AG04449 (cell line): ENCODE data around the gene FAHD1.

Source experiments
- CTCF ChIA-PET: fragments of 350-600 bp; formaldehyde crosslinking; extraction: SDS; loops from one replicate; lab custom pipeline; 2021; ENCODE audit warnings: antibody characterized with exemption; lab: Yijun Ruan, JAX
- POLR2A ChIA-PET: fragments of 400-600, 350-600 bp; formaldehyde crosslinking; extraction: SDS; loops from one replicate; lab custom pipeline; 2020; ENCODE audit warnings: antibody characterized with exemption, inconsistent platforms; lab: Yijun Ruan, JAX
- DNase-seq: peaks from one replicate; pipeline ENCODE4 v3.0.0-alpha.2; 2010; ENCODE audit warnings: low read depth, low spot score
- H3K4me3 ChIP-seq: 2 replicates; pipeline ENCODE4 v1.5.1; 2011; ENCODE audit warnings: low read depth, mild to moderate bottlenecking, control low read depth, low read length
- CTCF ChIP-seq: IDR thresholded peaks from one replicate; pipeline ENCODE4 v1.5.1; 2011; ENCODE audit warnings: mild to moderate bottlenecking, moderate library complexity, low read length, control low read depth, inconsistent platforms; ENCODE audit not compliant: insufficient read depth; ENCODE audit errors: missing control alignments

Gene FAHD1

GRCh38 chr16:1818873-1819525 lies 8.0 kb upstream of the FAHD1 start:
- no peak for DNase-seq
- TF ChIP-seq CTCF, result no peak
- ChIA-PET CTCF (no interaction called here), POLR2A (no interaction called here)
- H3K4me3 ChIP-seq, result no peak overlapping the region

- DNase-seq, result no peak
- ChIA-PET POLR2A (no interaction called here), CTCF (no interaction called here)
- no peak overlapping the region for H3K4me3 ChIP-seq
- TF ChIP-seq CTCF, result no peak
These were observed 7.4 kb upstream of the FAHD1 start for GRCh38 chr16:1819611-1820010.

GRCh38 chr16:1820096-1820945 lies 6.7 kb upstream of the FAHD1 start:
- ChIA-PET POLR2A (no interaction called here), CTCF (no interaction called here)
- no peak for TF ChIP-seq CTCF
- no peak overlapping the region for H3K4me3 ChIP-seq
- DNase-seq, result no peak

DNA sequence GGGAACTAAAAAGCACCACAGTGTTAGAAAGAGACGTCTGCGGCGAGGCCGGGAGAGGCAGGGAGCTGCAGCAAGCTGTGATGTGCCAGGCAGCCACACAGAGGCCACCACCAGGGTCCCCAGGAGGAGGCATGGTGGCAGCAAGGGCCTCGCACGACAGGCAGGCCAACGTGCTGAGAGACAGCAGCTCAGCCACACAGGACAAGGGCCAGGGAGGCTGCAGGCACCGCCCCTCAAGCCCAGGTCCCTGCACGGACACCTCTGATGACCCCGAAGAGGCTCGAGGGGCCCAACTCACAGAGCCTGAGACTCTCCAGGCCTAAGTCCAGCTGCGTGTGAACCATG lies 6.1 kb upstream of the FAHD1 start:
- no peak overlapping the region for H3K4me3 ChIP-seq
- CTCF ChIA-PET, result no interaction called here
- POLR2A ChIA-PET, result no interaction called here
- no peak for TF ChIP-seq CTCF
- DNase-seq, result no peak

GRCh38 chr16:1821861-1822611 lies 5.0 kb upstream of the FAHD1 start:
- POLR2A ChIA-PET, result no interaction called here
- H3K4me3 ChIP-seq, result no peak overlapping the region
- no peak for DNase-seq
- CTCF ChIA-PET, result interaction anchor here (0.7 kb wide), 1 partner anchor 39 kb away, joined by 3 read pairs; the partner anchor contains the start of genes NUBP2 and SPSB3
- no peak for TF ChIP-seq CTCF

DNA sequence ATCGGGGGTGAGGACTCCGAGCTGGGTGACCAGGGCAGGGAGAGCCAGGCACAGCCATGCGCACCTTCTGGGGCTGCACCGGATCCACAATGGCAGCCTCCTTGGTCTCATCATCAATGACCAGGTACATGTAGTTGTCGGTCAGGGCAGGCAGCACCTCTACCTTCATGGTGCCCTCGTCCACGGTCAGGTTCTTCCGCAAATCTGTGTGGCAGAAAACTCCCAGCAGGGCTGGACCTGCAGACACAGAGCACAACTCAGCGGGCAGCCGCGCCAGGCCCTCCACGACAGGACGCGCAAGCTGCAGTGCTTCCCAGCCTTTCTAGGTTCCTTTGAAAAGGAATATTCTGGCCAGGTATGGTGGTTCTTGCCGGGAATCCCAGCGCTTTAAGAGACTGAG lies 4.2 kb upstream of the FAHD1 start:
- TF ChIP-seq CTCF, result no peak
- no peak for DNase-seq
- ChIA-PET CTCF (interaction anchor here (0.7 kb wide), 1 partner anchor 40 kb away, joined by 3 read pairs; the partner anchor contains the start of genes NUBP2 and SPSB3), POLR2A (no interaction called here)
- H3K4me3 ChIP-seq, result no peak overlapping the region
